Left kidney (tissue), 2 donors: Measurements from ENCODE around the gene WDR5. TPM values are rescaled to one million over a fixed set of nuclear protein-coding genes. Genes with fewer than 3 reads are reported as not detected.

Source experiments
- DNase-seq: peaks from one replicate; pipeline ENCODE4 v3.0.0-alpha.2; 2013
- polyA plus RNA-seq: library from polyadenylated mRNA; unstranded; fragments of 120-200 nt; gene quantifications from one replicate; pipeline ENCODE4 v1.2.1, GENCODE V29; 2013; ENCODE audit not compliant: insufficient read length

WDR5 gene
- polyA plus RNA-seq, 1 donor, result 35.9 TPM

GRCh38 chr9:134157378-134157885, 21.6 kb downstream of the WDR5 start:
- no peak for DNase-seq

GRCh38 chr9:134158242-134158641, 22.4 kb downstream of the WDR5 start:
- DNase-seq, result no peak

- no peak for DNase-seq
Observed at GRCh38 chr9:134158753-134159392, 23.0 kb downstream of the WDR5 start.

- no peak for DNase-seq
Observed at GRCh38 chr9:134159566-134160245, 23.8 kb downstream of the WDR5 start.

GRCh38 chr9:134161647-134162046, 25.8 kb downstream of the WDR5 start:
- DNase-seq, result no peak

- DNase-seq, result no peak
Observed at GRCh38 chr9:134162212-134162775, 26.4 kb downstream of the WDR5 start.

- DNase-seq, result no peak
Observed at GRCh38 chr9:134162926-134163370, 27.1 kb downstream of the WDR5 start.

GRCh38 chr9:134163371-134164196, 27.7 kb downstream of the WDR5 start:
- no peak for DNase-seq

GRCh38 chr9:134164879-134165278, 29.0 kb downstream of the WDR5 start:
- DNase-seq, result no peak

- DNase-seq, result no peak
Observed at GRCh38 chr9:134165357-134166315, 29.8 kb downstream of the WDR5 start.

- no peak for DNase-seq
Observed at GRCh38 chr9:134166374-134166773, 30.5 kb downstream of the WDR5 start.

- DNase-seq, result no peak
Observed at GRCh38 chr9:134167530-134167931, 31.6 kb downstream of the WDR5 start.

- no peak for DNase-seq
Observed at GRCh38 chr9:134168757-134169550, 33.1 kb downstream of the WDR5 start.

- DNase-seq, result no peak
Observed at GRCh38 chr9:134169724-134170401, 34.0 kb downstream of the WDR5 start.

GRCh38 chr9:134170532-134171315, 34.8 kb downstream of the WDR5 start:
- no peak for DNase-seq

- DNase-seq, result no peak
Observed at GRCh38 chr9:134171316-134172197, 35.7 kb downstream of the WDR5 start.

- no peak for DNase-seq
Observed at GRCh38 chr9:134172198-134173126, 36.6 kb downstream of the WDR5 start.
